ENCODE data around the gene ANO9.
A peak's percentile ranks its signal among the peaks of the same experiment; 100 is the strongest.
"Not testable (repeated sequence)": the region's sequence is repeated elsewhere in the genome, so short reads cannot be mapped to it uniquely, and the experiment has no call there.

Gene ANO9

GRCh38 chr11:432501-433100, 9.2 kb downstream of the ANO9 start:
- no peak for DNase-seq

DNA sequence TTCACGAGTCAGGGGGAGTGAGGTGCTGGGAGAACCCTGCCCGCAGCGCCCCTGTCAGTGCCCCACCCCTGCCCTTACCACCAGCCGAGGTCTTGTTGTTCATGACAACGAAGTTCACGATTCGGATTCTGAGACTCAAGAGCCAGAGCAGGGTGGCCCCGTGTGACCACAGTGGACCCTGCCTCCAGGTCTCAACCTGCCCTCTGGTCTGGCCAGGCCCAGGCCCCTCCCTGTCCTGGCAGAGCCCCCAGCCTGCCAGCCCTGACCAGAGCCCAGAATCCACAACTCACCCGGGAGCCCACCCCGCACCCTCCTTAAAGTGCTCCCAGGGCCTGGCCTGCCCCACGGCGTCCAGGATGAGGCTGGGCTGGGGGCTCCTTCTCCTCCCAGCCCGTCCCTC, 9.9 kb downstream of the ANO9 start:
- DNase-seq = no peak

DNA sequence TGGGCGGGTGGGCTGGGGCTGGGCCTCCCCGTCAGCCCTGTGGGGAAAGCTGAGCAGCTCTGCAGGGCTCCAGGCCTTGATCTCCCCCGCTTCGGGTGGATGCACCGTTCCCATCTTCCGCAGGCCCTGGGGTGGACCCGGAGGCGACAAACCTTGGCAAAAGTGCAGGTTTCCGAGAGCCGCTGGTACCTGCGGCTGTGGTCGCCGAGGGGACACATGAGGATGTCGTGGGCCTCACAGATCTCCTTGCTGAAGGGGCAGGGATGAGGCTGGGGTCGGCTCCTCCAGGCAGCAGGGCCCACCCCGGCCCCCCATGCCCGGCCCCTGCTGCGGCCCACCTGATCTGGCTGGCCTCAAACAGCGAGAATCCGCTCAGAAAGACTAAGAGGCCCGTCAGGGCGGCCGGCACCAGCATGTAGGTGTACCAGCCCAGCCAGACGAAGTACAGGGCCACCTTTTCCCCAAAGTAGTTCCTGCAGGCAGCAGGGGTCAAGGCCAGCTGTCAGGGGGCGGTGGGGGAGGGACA, 11.8 kb downstream of the ANO9 start:
- no peak for DNase-seq

DNA sequence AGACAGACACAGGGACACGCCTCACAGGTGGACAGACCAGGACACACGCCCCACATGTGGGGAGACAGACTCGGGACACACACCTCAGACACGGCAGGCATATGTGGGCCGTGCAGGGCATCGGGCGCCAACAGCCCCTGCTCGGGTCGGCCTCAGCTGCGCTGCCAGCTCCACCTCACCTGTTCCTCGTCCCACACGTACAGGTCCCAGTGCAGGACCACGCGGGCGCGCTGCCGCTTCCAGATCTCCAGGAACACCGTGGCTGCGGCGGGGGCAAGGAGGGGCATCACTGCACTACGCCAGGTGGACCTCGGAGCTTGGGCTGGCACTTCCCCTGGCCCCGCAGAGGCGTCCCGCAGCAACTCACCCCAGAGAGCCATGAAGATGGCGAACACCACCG, 12.4 kb downstream of the ANO9 start:
- DNase-seq = no peak

- no peak for DNase-seq
Observed at GRCh38 chr11:428295-428694, 13.5 kb downstream of the ANO9 start.

DNA sequence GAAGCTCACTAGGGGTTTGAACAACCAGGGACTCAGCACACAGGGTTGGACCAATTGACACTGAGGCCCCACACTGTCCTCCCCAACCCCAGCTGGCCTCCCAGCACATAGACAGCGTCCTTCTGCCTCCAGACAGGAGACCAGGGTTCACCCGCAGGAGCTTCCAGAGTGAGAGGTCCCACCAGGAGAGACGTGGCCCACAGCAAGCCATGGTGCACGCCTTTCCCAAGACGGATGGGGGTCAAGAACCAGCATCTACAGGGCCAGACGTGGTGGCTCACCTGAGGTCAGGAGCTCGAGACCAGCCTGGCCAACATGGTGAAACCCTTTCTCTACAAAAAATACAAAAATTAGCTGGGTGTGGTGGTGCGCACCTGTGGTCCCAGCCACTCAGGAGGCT, 15.0 kb downstream of the ANO9 start:
- DNase-seq = no peak

DNA sequence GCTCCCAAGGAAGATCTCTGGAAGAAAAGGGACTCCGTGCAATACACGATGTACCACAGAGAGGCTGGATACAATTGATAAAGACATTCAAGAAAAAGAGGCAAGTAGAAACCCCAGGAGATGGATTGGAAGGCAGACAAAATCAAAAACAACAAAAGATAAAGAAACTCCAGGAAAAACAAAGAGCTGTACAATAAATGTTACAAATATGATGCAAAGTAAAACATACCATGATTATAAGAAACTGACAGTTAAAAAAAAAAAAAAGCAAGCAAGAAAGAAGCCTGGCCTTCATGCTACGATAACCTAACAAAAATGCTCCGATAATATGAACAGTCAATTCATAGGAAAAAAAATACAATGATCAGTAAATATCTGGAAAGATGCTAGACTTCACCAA, 16.5 kb downstream of the ANO9 start:
- no peak for DNase-seq

DNA sequence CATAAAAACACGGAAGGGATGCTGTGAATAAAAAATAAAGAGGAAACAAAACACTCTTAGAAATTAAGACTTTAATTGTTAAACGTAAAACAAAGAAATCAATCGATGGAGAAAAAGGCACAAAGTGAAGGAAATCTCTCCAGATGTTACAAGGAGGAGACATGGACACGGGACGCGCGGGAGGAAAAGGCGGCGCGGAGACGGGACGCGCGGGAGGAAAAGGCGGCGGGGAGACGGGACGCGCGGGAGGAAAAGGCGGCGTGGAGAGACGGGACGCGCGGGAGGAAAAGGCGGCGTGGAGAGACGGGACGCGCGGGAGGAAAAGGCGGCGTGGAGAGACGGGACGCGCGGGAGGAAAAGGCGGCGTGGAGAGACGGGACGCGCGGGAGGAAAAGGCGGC, 17.0 kb downstream of the ANO9 start:
- DNase-seq = not testable (repeated sequence)

GRCh38 chr11:424232-424631, 17.6 kb downstream of the ANO9 start:
- no peak for DNase-seq

GRCh38 chr11:422249-422656, 19.6 kb downstream of the ANO9 start:
- DNase-seq = peak; percentile 88

DNA sequence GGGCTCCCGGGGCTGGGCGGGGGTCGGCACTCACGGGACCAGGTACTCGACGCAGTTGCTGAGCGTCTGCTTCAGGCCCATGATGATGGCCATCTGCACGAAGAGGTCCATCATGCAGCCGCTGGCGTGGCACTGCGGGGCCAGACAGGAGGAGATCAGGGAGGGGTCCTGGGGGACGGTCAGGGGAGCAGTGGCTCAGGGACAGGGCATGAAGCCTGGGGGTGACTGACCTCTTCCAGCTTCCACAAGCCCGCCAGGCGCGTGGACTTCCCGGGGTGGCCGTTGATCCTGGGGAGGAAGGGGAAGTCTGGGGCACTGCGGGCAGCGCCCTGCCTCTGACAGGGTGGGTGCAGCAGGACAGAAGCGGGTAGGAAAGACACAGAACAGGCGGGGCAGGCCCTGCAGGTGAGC, 20.9 kb downstream of the ANO9 start:
- no peak for DNase-seq

DNA sequence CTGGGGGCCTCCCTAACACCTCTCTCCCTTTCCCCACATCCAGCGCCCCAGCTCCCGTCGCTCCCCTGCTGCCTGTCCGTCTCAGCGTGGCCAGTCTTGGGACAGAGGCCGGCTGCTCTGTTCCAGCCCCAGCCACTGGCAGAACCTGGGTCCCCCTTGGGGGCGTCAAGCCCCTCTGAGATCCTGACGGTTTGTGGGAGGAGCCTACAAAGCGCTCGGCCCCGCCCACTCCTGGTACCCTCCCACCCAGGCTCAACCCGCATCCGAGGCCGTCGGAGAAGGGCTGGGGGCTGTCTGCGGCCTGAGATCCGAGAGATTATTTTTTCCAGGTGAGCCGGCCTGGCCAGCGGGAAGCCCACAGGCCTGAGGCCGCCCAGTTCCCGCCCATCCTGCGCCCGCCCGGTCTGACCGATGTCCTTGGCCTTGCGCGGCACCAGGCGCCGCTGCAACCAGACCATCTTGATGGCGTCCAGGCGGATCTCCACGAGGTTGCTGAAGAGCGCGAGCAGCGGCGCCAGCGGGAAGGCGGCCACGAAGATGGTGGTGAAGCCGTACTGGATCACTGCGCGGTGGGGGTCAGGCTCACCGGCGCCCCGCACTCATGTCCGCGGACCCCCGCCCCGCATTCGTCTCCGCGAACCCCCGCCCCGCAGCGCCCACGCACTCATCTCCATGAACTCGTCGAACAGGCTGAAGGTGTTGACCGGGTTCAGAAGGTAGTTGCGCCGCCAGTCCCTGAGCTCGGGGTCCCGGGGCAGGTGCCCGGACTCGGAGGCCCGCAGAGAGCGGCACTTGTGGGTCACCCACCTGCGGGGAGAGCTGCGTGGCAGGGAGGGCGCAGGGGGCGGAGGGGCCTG, 21.5 kb downstream of the ANO9 start:
- no peak for DNase-seq

- DNase-seq = no peak
Observed at GRCh38 chr11:419248-420005, 22.4 kb downstream of the ANO9 start.

- no peak for DNase-seq
Observed at GRCh38 chr11:418343-419247, 23.2 kb downstream of the ANO9 start.

- no peak for DNase-seq
Observed at GRCh38 chr11:417652-418342, 24.0 kb downstream of the ANO9 start.

GRCh38 chr11:416757-417621, 24.8 kb downstream of the ANO9 start:
- DNase-seq = no peak

DNA sequence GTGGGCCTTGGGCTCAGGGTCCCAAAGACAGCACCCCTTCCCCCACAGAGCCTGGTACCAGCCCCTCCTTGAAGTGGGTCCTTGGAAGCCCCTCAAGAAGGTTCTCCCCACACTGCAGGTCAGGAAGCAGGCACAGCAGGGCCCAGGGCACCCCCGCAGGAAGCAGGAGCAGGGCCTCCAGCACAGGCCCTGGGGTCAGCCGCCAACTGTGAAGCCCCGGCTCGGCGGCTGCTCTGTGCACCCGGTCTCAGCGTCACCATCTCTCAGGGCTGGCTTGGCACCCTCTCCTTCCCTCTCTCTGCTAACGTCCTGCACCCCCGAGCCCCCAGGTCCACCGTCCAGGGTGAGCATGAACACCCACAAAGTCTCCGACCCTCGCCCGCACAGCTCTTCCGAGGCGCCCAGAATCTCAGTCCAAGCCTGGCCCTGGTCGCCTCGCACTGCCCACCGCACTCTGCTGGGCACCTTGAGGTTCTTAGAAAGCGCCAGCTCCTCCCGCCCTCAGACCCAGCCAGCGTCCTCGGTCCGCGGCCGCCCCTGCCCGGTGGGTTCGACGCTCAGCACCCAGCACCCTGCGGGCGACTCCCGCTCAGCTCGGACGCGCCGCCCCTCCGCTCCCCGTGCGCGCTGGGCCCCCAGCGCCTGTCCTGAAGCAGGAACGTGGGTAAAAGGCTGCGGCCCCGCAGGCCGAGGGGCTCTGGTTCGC, 25.6 kb downstream of the ANO9 start:
- DNase-seq = no peak

DNA sequence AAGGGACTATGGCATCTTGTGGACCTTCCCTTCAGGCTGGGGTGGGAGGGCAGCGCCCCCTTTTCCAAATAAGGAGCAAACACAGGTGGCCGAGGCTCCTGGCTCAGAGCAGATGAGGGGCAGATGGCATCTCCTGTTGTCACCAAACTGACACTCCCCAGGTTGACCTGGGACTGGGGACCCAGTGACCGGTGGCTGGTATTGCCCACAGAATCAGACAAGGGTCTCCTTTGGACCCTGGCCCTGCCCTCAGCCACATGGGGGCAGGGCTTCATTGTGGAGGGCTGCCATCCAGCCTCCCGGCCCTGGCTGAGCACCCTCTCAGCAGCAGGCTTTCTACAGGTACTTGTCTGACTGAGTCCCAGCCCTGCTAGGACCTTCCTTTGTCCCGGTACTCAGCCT, 26.2 kb downstream of the ANO9 start:
- DNase-seq = no peak

DNA sequence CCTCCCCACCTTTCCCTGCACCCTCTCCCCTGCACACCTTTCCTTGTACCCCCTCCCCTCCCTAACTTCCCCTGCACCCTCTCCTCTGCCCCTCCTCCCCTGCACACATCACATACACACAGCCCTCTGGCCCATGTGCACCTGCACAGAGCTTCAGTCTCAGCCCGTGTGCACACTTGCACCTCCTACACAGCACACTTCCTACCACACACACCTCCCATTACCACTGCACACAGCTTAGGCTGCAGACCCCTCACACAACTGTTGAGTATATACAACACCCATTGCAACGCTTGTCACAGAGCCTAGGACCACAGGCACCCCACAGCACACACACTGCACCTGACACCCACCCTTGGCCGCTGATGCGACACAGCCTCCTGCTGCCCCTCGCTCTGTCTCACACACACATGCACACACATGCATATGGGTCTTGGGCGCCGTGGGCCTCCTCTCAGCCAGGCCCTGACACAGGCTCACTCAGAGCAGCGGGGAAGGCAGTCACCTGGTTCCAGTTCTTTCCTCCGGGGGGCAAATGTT, 27.4 kb downstream of the ANO9 start:
- no peak for DNase-seq

Measured in NCI-H82 (cell line).